DMS114 treated with DMSO at 0.1 percent for 48 hours (cell line): ENCODE measurements around the gene PFN4.

ENCODE experiments used
- DNase-seq: peaks from one replicate; lab custom pipeline; 2025; ENCODE audit not compliant: unreplicated experiment; lab: John Stamatoyannopoulos, UW

PFN4 gene

GRCh38 chr2:24080701-24081100 is 42.4 kb downstream of the PFN4 start:
- DNase-seq, result no peak

- DNase-seq, result no peak
Observed at GRCh38 chr2:24077879-24078278, 45.3 kb downstream of the PFN4 start.

- DNase-seq, result no peak
Observed at GRCh38 chr2:24077535-24077877, 45.6 kb downstream of the PFN4 start.

GRCh38 chr2:24076849-24077534 is 46.1 kb downstream of the PFN4 start:
- DNase-seq, result no peak

- DNase-seq, result peak; percentile 95
Observed at GRCh38 chr2:24075915-24076848, 47.0 kb downstream of the PFN4 start, which contains the start of gene SF3B6. Gene SF3B6, minus strand, starts transcription at chr2:24076326. Its CDS starts 97 bp downstream, at chr2:24076229.

- DNase-seq, result no peak
Observed at GRCh38 chr2:24075259-24075658, 47.9 kb downstream of the PFN4 start.

- no peak for DNase-seq
Observed at GRCh38 chr2:24073816-24074215, 49.3 kb downstream of the PFN4 start.

- no peak for DNase-seq
Observed at GRCh38 chr2:24072259-24072658, 50.9 kb downstream of the PFN4 start.

GRCh38 chr2:24065341-24065740 is 57.8 kb downstream of the PFN4 start:
- no peak for DNase-seq
